Keratinocyte (primary cell): ENCODE results near the gene DNAH8.

ENCODE experiments used
- CTCF ChIP-seq, 3 experiments: IDR thresholded peaks in 1 of 3; conservative IDR thresholded peaks in 1 of 3; optimal IDR thresholded peaks in 1 of 3; 2 replicates in 2 of 3; 3 replicates in 1 of 3; pipeline versions ENCODE3 to v1.5.1; 2011; ENCODE audit warnings: low read length in 3 of 3, mild to moderate bottlenecking in 3 of 3, moderate library complexity in 2 of 3, control low read depth in 1 of 3, inconsistent platforms in 1 of 3; ENCODE audit not compliant: insufficient read depth in 2 of 3; ENCODE audit errors: extremely low read depth in 1 of 3
- EZH2 ChIP-seq: IDR thresholded peaks from one replicate; pipeline ENCODE4 v1.6.1; 2012; ENCODE audit warnings: inconsistent platforms, mild to moderate bottlenecking, low read length, moderate library complexity

- no peak for TF ChIP-seq CTCF (optimal IDR thresholded peaks at IDR 0.05 in 1 of 3, IDR thresholded peaks at IDR 0.05 in 1 of 3, conservative IDR thresholded peaks at IDR 0.05 in 1 of 3; ENCODE audit: extremely low read depth in 1 of 3, insufficient read depth in 2 of 3, low read length in 3 of 3)
- TF ChIP-seq EZH2 = no peak
Measured at GRCh38 chr6:39026175-39026574, 311.1 kb downstream of the DNAH8 start.
